Kasumi-1 (cell line): Measurements from ENCODE around the gene NCAPD2.
"Not testable (repeated sequence)": the region's sequence is repeated elsewhere in the genome, so short reads cannot be mapped to it uniquely, and the experiment has no call there.

Source experiments
- DNase-seq, 2 experiments: peaks; one replicate each; lab custom pipeline; 2025; lab: John Stamatoyannopoulos, UW

NCAPD2 gene

DNA sequence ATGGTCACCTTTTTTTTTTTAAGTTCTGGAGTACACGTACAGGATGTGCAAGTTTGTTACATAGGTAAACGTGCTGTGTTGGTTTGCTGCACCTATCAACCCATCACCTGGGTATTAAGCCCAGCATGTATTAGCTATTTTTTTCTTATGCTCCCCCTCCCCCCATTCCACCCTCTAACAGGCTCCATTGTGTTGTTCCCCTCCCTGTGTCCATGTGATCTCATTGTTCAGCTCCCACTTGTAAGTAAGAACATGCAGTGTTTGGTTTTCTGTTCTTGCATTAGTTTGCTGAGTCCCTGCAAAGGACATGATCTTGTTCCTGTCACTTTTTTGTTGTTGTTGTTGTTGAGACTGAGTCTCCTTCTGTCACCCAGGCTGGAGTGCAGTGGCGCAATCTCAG, 3.4 kb downstream of the NCAPD2 start:
- DNase-seq = not testable (repeated sequence)

DNA sequence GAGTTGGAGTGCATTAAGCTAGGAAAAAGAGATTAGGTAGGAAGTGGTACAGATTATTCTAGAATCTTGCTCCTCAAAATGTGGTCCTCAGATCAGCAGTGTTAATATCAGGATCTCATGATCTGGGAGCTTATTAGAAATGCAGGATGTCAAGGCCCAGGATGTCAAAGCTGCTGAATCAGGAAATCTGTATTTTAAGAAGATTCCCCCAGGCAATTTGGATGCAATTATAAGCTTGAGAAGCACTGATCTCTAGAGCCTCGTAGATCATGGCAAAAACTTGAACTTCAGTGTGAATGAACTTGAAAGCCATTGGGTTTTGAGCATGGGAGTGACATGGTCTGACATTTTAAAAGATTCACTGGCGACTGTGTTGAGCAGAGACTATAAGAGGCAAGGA, 6.6 kb downstream of the NCAPD2 start:
- no peak for DNase-seq

DNA sequence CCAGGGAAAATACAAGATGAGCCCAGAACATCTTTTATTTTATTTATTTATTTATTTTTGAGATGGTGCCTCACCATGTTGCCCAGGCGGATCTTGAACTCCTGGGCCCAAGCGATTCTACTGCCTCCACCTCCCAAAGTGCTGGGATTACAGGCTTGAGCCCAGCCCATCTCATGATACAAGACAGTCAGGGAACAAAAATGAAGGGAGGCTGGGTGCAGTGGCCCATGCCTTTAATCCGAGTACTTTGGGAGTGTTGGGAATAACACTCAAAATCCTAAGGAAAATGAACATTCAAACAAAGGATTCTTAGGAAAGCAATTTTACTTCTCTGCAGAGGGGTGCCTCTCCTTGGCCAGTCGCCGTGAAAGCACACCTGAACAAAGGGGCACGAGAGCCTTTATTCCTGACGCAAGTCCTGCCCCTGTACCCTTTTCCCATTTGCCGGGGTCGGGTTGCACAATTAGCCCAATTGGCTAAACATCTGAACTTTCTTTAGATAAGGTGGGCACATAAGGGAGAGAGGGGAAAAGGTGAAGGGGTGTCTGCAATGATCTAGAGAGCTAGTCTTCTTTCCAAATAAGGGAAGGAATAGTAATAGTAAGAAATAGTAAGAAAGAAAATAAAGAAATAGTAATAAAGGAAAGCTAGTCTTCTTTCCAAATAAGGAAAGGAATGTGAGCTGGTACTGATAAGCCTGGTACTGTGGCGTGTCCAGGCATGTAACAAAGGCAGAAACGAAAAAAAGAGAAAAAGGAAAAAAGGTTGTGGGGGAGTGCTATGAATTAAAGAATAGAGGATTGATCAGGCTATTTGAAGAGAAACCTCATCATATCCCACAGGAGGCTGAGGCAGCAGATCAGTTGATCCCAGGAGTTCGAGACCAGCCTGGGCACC, 13.4 kb downstream of the NCAPD2 start:
- DNase-seq = no peak

DNA sequence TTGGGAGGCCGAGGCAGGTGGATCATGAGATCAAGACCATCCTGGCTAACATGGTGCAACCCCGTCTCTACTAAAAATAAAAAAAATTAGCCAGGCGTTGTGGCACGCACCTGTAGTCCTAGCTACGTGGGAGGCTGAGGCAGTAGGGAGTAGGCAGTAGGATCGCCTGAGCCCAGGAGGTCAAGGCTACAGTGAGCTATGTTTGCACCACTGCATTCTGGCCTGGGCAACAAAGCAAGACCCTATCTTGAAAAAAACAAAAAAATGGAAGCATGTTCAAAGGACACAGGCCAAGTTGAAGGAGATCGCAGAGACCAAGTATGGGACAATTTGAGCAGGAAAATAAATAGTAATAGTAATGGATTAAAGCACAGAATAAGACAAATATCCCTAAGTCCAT, 14.2 kb downstream of the NCAPD2 start:
- DNase-seq = no peak

DNA sequence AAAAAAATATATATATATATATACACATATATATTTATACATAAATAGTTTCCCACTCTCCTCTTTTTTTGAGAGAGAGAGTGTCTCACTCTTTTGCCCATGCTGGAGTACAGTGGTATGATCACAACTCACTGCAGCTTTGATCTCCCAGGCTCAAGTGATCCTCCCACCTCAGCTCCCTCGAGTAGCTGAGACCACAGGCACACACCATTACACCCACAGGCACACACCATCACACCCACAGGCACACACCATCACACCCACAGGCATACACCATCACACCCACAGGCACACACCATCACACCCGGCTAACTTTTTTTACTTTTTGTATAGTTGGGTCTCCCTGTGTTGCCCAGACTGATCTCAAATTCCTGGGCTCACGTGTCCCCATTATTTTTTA, 26.3 kb downstream of the NCAPD2 start:
- DNase-seq = no peak

DNA sequence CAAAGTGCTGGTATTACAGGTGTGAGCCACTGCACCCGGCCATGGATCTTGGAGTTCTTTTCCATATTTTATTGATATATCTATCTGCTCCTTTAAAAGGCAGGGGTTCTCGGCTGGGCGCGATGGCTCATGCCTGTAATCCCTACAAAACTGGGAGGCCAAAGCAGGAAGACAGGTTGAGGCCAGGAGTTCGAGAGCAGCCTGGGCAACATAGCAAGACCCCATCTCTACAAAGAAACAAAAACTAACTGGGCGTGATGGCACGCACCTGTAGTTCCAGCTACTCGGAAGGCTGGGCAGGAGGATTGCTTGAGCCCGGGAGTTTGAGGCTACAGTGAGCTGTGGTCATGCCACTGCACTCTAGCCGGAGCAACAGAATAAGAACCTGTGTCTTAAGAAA, 28.3 kb downstream of the NCAPD2 start:
- DNase-seq = no peak

DNA sequence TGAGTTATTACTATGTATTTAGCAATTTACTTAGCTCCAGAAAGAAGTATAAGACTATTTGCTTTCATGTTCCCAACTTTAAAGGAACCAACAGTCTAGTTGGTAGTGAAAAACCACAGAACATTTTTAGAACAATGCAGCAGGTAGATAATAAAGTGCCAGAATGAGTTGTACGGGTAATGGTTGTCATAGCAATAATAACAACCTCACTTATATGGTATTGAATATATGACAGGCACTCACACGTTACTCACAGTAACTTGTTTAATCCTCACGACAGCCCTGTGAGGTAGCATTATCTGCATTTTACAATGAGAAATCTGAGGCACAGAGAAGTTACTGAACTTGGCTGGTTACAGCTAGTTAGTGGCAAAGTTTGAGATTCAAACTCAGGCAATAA, 29.8 kb downstream of the NCAPD2 start:
- DNase-seq = no peak

DNA sequence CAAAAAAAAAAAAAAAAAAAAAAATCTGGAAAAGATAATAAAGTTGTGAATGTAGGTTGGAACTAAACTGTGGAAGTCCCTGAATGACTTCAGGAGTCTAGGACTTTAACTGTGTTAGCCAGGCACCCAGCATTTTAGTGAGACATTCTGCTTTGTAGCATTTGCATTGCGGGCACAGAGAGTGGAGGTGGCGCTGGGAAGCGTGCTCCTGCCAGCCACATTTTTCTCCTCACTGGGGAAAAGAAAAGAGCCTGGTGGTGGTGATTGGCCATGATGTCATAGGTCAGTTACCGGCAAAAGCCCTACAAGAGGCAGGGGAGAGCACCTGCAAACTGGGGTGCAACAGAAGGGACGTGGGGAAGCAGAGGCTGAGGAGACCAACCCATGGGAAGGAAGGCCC, 30.7 kb downstream of the NCAPD2 start:
- DNase-seq = no peak

DNA sequence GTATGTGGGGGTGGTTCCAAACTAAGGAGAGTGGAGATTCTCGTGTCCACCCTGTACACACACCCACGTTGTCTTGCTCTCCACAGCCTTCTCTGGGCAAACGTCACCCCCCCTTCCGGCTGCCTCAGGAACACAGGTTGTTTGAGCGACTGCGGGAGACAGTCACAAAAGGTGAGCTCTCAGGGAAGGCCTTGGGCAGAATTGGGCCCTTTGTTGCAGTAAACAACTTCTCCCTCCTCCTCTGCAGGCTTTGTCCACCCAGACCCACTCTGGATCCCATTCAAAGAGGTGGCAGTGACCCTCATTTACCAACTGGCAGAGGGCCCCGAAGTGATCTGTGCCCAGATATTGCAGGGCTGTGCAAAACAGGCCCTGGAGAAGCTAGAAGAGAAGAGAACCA, 32.3 kb downstream of the NCAPD2 start:
- no peak for DNase-seq

DNA sequence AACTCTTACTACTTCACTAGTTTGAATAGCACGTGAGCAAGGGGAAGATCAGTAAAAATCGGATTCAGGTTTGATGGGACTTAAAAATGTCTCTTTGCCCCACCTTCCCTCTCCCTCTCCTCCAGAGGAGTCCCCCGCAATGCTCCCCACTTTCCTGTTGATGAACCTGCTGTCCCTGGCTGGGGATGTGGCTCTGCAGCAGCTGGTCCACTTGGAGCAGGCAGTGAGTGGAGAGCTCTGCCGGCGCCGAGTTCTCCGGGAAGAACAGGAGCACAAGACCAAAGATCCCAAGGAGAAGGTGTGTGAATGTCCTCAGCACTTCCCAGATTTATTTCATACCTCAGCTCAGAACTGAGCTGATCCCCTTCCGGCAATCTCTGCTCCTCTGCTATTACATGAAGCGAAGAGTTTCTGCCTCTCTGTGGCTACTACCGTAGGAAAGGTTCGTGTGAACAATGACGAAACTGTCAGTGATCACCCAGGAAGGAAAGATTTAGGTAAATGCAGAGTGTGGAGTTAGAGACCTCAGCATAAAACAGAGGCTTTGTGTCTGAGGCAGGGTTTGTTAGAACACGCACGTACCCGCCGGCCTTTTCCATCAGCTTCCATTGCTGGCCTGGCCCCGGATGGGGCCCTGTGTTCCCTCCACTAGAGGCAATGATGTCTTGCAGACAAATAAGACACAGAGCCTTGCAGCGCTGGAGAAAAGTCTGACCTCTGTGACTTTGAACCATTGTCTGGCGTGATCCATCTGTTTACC, 33.0 kb downstream of the NCAPD2 start:
- DNase-seq = no peak

DNA sequence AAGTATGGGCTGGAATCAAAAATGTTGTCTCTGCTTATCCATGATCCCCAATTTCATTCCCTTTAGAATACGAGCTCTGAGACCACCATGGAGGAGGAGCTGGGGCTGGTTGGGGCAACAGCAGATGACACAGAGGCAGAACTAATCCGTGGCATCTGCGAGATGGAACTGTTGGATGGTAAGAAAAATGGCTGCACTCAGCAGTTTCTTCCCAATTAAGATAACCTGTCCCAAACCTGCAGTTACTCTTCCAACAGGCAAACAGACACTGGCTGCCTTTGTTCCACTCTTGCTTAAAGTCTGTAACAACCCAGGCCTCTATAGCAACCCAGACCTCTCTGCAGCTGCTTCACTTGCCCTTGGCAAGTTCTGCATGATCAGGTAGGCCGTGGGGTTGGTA, 33.8 kb downstream of the NCAPD2 start:
- no peak for DNase-seq

DNA sequence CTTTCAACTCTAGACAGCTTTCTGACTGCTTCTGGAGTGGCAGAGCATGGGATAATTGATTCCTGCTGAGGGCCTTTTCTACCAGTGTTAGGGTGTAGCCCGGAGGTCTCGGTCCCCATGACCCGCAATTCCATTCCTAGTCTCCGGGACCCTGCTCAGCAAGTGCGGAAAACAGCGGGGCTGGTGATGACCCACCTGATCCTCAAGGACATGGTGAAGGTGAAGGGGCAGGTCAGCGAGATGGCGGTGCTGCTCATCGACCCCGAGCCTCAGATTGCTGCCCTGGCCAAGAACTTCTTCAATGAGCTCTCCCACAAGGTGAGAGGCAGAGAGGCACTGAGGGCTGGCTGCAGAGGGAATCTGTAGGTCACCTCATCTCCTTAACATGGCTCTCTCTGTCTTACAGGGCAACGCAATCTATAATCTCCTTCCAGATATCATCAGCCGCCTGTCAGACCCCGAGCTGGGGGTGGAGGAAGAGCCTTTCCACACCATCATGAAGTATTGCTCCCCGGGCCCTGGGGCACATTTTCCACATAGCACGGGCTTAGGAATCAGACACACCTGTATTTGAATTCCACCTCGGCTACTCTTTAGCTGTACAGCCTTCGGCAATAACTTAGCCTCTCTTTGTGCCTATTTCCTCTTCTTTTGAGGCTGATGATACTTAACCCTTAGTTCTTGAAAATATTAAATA, 34.8 kb downstream of the NCAPD2 start:
- no peak for DNase-seq

DNA sequence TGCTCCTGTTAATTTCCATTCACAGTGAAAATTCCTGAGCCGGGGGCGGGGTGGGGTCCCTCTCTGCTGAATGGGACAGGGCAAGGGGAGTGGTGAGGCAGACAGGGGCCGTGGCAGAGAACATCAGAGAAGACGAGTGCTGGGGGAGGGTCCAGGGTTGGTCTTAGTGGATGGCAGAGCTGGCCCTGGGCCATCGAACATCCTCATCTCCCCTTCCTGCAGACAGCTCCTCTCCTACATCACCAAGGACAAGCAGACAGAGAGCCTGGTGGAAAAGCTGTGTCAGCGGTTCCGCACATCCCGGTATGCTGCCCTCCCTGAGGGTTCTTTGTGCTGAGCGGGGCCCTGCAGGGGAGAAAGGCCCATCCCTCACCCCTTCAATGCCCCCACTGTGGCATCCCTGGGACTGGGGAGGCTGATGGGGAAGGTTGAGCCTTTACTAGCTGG, 35.4 kb downstream of the NCAPD2 start:
- DNase-seq = no peak

DNA sequence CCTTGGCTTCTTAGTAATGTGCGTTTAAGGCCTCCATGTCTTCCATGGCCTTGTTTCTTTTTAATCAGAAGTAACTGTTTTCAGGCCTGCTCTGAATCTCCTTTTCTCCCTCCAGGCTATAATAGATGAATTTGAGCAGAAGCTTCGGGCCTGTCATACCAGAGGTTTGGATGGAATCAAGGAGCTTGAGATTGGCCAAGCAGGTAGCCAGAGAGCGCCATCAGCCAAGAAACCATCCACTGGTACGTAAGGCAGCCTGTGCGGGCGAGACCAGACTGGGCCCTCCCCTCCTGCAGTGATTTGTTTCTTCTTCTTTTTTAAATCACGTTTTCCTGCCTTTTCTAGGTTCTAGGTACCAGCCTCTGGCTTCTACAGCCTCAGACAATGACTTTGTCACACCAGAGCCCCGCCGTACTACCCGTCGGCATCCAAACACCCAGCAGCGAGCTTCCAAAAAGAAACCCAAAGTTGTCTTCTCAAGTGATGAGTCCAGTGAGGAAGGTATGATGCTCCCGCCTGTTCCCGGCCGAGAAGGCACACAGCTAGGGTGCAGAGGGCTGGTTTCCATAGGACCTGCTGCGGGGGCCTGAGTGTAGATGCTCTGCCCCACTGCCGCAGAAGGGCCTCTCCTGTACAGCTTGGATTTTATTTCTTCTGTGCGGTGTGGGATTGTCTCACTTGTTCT, 36.8 kb downstream of the NCAPD2 start:
- no peak for DNase-seq

DNA sequence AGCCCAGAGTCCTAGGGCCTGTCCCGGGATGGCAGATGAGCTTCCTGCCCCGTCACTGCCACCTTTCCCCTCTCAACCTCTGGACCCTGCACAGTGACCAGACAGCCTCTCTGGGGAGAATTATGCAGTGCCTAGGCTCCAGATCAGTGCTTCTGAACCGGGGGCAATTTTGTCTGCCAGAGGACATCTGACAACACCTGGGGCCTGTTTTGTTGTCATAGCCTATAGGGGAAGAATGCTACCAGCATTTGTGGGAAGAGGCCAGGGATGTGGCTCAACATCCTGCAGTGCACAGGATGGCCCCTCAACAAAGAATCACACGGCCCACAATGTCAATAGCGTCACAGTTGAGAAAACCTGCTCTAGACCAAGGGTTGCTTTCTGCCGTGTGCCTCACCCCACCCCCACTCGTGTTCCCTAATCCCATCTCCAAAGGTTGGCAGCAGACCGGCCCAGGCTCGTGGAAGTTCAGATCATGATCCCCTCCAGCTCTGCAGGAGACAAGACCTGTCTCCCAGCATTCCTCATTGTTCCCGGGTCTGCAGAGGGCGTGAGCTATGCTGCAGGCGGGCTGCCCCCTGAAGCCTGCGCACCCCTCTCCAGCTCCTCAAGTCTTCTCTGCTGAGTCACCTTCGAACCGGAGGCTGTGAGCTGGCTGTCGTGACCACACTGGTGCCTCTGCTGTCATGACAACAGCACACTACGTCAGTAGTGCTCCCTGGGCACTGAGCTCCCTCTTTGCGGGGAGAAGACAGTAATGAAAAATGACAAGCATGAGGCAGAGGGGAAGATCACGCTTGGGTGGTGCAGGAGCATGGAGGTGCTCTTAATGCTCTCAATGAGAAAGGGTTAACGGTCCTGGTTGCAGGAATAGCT, 38.4 kb downstream of the NCAPD2 start:
- peak; percentile 60 to 77 for DNase-seq

DNA sequence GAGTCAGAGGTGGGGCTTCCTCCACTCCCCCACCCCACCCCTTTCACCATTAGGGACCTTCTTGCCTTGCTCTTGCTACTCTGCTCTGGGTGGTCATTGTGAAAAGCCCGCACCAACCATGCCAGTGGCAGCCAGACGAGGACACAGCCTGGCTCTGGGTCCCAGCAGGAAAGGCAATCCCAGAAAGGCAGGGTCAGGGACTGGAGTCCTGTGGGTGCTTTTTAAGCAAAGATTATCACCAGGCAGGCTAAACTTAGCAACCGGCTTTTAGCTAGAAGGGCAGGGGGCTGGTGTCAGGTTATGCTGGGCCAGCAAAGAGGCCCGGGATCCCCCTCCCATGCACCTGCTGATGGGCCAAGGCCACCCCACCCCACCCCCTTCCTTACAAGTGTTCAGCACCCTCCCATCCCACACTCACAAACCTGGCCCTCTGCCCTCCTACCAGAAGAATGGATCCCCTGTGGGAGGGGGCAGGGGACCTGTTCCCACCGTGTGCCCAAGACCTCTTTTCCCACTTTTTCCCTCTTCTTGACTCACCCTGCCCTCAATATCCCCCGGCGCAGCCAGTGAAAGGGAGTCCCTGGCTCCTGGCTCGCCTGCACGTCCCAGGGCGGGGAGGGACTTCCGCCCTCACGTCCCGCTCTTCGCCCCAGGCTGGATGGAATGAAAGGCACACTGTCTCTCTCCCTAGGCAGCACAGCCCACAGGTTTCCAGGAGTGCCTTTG, 39.2 kb downstream of the NCAPD2 start:
- peak; percentile 15 to 22 for DNase-seq

DNA sequence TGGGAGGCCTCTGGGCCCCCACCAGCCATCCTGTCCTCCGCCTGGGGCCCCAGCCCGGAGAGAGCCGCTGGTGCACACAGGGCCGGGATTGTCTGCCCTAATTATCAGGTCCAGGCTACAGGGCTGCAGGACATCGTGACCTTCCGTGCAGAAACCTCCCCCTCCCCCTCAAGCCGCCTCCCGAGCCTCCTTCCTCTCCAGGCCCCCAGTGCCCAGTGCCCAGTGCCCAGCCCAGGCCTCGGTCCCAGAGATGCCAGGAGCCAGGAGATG, 39.7 kb downstream of the NCAPD2 start:
- DNase-seq = no peak

DNA sequence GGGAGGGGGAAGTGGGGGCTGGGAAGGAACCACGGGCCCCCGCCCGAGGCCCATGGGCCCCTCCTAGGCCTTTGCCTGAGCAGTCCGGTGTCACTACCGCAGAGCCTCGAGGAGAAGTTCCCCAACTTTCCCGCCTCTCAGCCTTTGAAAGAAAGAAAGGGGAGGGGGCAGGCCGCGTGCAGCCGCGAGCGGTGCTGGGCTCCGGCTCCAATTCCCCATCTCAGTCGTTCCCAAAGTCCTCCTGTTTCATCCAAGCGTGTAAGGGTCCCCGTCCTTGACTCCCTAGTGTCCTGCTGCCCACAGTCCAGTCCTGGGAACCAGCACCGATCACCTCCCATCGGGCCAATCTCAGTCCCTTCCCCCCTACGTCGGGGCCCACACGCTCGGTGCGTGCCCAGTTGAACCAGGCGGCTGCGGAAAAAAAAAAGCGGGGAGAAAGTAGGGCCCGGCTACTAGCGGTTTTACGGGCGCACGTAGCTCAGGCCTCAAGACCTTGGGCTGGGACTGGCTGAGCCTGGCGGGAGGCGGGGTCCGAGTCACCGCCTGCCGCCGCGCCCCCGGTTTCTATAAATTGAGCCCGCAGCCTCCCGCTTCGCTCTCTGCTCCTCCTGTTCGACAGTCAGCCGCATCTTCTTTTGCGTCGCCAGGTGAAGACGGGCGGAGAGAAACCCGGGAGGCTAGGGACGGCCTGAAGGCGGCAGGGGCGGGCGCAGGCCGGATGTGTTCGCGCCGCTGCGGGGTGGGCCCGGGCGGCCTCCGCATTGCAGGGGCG, 40.2 kb downstream of the NCAPD2 start, which contains the start of gene GAPDH:
GAPDH (plus strand) TSS at position 595 of the 772 bp plus-strand sequence. CDS start 316 bp downstream, outside the sequence.
- DNase-seq = peak; percentile 78 to 83

DNA sequence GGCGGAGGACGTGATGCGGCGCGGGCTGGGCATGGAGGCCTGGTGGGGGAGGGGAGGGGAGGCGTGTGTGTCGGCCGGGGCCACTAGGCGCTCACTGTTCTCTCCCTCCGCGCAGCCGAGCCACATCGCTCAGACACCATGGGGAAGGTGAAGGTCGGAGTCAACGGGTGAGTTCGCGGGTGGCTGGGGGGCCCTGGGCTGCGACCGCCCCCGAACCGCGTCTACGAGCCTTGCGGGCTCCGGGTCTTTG, 40.7 kb downstream of the NCAPD2 start:
- no peak for DNase-seq
